OCI-LY1 (cell line): ENCODE data around the gene SPTB.
"Not testable (repeated sequence)": the region's sequence is repeated elsewhere in the genome, so short reads cannot be mapped to it uniquely, and the experiment has no call there.

ENCODE experiments used
- EZH2 ChIP-seq: fragments of 200-600 bp; sonication (generic), shearing (Covaris generic); IDR thresholded peaks from 2 replicates; pipeline ENCODE4 v1.8.0; 2017; ENCODE audit warnings: borderline replicate concordance, mixed run types, mild to moderate bottlenecking, antibody characterized with exemption, low read length, moderate library complexity, mixed read lengths
- TF ChIP-seq, protein P1 (sequence below): fragments of 200-600 bp; sonication (generic), shearing (Covaris generic); IDR thresholded peaks from 2 replicates; pipeline ENCODE4 v1.5.1; 2017; ENCODE audit warnings: mild to moderate bottlenecking, antibody characterized with exemption, low read length, moderate library complexity, mixed read lengths

DNA sequence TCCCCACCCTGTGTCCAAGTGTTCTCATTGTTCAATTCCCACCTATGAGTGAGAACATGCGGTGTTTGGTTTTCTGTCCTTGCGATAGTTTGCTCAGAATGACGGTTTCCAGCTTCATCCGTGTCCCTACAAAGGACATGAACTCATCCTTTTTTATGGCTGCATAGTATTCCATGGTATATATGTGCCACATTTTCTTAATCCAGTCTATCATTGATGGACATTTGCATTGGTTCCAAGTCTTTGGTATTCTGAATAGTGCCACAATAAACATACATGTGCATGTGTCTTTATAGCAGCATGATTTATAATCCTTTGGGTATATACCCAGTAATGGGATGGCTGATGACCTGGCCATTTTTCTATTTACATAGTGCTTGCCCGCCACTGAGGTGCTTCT, 33.8 kb upstream of the SPTB start:
- TF ChIP-seq, protein P1, sequence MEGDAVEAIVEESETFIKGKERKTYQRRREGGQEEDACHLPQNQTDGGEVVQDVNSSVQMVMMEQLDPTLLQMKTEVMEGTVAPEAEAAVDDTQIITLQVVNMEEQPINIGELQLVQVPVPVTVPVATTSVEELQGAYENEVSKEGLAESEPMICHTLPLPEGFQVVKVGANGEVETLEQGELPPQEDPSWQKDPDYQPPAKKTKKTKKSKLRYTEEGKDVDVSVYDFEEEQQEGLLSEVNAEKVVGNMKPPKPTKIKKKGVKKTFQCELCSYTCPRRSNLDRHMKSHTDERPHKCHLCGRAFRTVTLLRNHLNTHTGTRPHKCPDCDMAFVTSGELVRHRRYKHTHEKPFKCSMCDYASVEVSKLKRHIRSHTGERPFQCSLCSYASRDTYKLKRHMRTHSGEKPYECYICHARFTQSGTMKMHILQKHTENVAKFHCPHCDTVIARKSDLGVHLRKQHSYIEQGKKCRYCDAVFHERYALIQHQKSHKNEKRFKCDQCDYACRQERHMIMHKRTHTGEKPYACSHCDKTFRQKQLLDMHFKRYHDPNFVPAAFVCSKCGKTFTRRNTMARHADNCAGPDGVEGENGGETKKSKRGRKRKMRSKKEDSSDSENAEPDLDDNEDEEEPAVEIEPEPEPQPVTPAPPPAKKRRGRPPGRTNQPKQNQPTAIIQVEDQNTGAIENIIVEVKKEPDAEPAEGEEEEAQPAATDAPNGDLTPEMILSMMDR, result not testable (repeated sequence)
- TF ChIP-seq EZH2, result not testable (repeated sequence)
